DMS153 treated with DMSO at 0.1 percent for 48 hours (cell line): ENCODE results near the gene RPLP2.

Experiments
- DNase-seq: peaks from one replicate; lab custom pipeline; 2025; ENCODE audit not compliant: unreplicated experiment; lab: John Stamatoyannopoulos, UW

RPLP2 gene

DNA sequence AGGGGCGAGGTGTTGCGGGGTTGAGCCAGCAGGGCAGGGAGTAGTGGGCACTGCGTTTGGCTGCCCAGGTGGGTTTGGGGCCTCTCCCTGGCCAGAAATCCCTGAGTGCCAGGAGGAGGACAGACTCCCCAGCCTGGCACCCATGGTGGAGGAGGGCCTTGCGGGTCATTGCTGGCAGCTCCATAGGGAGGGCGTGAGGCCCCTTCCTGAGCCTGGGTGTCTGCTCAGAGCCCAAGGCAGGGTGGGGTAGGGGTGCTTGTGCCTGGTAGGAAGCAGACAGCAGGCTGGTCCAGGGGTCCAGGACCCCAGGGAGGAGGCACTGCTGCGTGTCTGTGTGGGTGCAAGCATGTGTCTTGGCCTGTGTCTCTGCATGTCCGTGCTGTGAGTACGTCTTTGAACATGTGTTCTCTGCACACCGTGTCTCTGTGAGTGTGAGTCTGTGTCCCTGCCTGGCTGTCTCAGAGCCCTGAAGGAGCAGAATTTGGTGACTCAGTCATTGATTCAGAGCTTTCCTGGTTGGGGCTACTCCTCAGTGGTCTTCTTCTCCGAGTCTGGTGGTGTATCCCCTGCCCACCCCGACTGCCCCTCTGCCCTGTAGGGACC, 36.8 kb downstream of the RPLP2 start:
- DNase-seq, result no peak

DNA sequence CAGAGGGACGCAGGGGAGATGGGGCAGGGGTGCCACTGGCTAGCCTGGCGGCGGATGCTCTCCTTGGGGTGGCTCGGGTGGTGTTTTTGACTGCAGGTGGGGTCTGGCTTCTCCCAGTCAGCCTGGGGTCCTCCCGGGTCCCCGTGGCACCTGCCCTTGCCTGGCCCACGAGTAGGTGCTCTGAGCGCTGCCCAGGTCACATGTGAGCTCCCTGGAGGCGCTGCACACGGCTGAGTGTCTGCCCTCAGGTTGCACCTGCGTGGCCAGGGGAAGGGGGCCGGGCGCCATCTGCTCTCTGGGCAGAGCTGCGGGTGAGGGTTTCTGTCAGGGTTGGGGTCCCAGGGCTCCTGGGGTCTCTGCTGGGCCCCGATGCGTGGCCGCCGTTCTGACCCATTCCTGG, 38.1 kb downstream of the RPLP2 start:
- DNase-seq, result no peak

DNA sequence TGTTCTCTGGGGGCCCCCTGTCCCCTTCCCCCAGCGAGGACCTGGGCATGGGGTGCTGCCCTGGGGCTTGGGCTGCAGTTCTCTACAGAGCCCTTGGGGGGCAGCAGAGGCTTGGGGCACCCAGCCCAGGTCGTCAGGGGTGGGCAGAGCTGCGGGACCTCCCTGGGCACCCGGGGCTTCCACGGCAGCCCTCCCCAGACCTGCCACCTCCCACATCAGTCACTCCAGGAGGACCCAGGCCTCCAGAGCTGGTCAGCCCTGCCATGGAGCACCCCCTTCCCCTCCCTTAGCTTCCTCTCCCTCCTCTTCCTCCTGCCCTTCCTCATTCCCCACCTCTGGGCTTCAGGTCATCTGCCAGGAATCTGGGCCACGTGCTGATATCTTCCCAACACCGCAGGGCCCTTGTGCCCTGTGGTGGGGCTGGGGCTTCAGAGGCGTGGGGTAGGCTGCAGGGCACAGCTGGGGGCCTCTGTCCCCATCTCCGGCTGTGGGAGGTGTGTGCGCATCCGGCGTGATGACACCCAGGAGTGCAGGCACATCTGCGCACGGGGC, 38.7 kb downstream of the RPLP2 start:
- DNase-seq, result no peak

DNA sequence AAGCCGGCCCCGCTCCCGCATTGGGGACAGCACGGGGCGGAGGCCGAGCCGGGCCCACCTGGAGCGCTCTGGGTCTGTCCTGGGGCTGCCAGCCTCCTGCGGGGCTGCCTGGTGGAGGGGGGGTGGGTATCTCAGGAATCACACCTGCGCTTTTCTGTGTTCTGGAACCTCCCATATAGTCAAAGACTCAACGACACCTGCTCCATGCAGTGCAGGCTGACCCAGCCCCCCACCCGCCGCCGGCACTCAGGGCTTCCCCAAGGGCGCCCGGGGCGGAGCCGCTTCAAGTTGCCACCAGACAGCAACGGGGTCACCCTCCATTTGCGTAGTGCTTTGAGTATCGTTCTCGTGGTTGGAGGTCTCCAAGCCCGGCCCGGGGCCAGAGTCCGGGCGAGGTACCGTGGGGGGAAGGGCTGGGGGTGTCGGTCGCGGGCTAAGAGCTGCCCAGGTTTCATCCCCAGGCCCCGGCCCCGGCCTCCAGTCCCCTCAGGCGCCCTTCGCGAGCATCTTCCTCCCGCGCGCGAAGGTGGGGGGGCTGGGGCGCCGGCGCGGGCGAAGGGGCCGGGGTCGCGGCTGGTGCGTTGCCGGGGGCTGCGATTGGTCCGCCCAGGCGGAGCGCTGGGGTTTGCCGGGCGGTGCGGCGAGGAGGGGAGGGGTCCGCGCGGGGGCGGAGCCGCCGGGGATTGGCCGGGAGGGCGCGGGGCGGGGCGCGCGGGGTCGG, 39.5 kb downstream of the RPLP2 start:
- DNase-seq, result no peak

DNA sequence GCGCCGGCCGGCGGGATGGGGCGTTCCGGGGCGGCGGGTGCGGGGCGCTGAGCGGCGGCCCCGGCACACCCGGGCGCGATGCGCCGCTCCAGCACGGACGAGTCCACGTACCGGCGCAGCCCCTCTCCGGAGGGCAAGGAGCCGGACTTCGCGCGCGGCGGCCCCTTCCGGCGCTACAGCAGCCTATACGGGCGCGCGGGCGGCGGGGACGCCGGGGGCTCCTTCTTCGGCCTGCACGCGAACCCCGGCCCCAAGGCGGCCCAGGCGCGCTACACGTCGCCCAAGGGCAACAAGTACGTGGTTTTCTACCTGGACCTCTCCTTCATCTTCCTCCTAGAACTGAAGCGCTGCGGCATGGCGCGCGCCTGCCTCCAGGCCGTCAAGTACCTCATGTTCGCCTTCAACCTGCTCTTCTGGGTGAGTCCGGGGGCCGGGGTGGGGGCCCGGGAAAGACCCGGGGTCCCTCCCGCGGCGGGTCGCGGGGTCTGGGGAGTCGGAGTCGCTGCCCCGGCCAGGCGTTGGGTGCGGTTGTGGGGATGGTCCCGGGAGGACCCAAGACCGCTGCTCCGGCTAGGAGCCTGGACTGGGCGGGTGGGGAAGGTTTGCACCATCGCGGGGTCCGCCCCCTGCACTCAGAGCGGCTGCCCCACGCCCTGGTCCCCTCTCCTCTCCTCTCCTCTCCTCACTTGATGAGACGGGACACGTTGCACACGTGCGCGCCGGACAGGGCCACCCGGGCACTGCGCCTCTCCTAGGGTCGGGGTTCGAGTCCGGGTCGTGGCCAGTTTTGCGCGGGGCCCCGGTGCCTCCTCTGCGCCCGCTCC, 40.4 kb downstream of the RPLP2 start:
- no peak for DNase-seq

DNA sequence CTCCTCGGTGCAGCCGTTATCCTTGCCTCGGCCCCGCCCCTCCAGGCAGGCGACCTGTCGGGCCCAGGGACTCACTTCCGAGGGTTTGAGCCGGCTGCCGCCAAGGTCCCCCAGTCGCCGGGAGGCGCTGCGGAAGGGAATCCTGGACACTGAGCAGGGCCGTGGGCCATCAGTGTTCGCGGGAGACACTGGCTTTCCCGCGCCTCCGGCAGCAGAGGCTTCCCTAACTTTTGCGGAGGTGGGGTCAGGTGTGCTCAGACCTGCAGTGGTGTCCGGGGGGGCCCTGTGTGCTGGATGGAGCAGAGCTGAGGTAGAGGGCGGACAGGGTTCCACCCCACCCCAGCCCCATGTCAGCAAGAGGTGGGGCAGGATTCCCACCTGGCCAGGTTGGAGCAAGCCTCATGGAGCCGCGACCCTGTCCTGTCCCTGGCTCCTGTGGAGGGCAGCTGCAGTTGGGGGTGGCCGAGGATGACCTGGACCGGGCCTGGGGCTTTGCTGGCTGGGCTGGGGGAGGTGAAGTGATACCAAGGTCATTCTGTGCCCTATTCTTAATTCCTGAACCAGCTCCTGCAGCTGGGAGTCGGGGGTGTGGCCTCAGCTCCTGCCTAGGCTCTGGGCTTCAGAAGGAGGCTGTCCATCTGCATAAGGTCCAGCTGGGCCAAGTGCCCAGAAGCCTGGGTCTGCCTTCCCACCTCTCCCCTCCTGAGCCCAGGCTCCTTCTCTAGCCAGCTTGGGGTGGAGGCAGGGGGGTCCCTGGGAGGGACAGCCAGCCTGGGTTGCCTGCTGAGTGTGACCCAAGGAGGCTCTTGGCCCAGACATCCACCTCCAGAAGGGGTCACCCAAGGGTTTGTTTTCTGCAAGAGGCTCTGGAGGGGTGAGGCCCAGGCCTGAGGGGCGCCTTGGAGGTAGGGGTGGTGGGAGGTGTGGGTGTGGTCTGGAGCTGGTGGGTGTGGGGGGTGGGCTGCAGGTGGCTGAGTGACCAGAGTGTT, 41.3 kb downstream of the RPLP2 start:
- DNase-seq, result no peak

DNA sequence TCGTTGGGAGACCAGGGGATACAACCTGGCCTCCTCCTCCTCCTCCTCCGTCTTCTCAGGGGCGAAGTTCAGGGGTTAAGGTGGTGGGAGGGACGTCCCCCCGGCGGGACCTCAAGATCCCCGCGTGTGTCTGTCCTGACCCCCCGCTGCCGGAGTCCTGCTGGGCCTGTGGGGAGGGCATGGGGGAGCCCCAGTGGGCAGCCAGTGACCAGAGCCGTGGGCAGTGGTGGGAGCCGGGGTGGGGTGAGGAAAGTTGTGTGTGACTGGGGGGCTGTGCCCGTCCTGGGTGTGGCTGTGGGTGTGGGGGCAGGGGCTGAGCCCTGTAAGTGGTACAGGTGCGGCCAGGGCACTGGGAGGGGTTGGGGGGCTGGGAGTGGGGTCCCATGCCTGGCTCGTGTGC, 43.0 kb downstream of the RPLP2 start:
- no peak for DNase-seq

DNA sequence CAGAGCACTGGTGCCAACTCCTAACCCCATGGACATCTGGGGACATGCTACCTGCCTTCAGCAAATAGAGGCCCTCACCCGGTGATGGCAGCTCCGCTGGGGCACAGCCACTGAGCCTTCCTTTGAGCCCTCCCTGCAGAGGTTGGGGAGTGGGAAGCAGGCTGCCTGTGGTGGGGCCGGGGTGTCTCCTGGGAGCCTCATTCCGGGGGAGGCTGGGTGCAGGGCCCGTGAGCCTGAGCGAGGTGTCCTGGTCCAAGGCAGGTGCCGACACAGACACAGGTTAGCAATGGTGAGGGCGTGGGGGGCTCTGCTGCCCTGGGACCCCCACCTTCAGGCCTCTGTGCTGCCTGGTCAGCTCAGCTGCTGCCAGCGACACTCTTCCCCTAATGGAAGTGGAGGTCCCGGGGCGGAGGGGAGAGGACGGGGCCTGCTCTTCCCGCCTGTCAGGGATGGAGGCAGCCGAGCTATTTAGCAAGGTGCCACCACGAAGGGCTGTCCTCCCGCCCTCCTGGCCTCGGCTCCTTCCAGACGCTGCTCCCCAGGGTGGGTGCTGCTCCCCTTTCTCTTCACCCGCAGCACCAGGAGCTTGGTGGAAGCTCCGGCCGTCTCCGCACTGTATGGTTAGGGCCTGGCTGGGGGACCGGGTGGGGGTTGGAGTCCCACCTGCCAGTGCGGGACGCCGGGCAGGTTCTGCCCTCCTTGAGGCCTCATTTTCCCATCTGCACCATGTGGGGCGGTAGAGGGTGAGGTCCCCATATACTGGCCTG, 44.1 kb downstream of the RPLP2 start:
- DNase-seq, result no peak

DNA sequence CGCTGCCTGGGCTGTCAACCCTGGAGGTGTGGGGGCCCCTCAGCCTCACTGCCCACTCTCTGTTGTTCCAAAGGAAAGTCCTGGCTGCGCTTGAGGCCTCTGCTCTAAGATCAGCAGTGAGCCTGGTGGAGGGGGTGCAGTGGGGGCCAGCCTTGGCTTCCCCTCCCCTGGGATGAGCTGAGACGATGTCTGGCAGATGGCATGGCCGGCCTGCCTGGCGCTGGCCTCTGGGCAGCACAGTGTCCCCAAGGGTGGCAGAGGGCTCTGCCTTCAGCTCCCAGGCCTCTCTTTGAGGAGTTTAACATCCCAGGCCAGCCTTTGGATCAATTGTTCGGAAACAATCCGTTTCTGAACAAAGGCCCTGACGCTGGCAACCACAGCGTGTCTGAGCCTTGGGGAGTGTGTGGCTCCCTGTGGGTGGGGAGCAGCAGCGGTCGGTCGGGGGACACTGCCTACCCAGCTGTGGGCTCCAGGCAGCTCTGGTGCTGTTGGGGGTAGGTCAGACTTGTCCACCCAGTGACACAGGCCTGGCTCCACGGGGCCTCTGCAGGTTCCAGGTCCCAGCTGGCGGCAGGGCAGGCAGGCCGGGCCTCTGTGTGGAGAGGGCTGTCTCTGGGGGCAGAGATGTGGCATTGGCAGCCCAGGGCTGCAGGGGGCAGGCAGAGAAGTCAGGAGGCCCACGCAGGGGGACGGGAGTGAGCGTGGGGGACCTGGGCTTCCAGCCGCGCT, 45.0 kb downstream of the RPLP2 start:
- no peak for DNase-seq

DNA sequence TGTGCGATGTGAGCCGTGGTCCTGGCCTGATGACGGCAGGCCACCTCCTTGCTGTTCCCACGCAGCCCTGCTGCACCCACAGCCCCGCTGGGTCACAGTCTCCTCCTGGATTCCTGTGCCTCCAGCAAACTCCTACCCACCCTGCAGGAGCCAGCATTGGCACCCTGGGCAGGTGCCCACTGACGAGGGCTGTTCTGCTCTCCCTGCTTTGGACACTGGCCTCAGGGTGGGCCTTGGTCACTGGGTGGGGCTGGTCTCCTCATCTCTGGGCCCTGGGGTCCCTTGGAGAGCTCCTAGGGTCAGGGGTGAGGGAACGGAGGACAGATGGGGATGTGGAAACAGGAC, 45.5 kb downstream of the RPLP2 start:
- no peak for DNase-seq

DNA sequence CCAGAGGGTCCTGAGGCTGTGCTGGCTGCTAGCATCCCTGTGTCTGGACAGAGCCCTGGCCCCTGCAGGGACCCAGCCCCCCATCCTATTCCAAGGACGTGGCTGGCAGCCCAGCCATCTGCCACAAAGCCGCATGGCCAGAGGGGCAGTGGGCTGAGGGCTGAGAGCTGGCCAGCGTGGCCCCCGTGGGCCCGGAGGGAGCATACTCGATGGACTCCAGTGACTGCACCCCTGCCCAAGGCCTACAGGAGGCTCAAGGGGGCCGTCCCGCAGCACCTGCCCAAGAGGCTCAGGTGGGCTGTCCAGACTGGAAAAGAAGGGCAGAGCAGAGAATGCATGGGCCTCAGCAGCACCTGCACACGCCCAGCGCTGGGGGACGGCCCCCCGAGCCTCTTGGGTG, 46.0 kb downstream of the RPLP2 start:
- no peak for DNase-seq

DNA sequence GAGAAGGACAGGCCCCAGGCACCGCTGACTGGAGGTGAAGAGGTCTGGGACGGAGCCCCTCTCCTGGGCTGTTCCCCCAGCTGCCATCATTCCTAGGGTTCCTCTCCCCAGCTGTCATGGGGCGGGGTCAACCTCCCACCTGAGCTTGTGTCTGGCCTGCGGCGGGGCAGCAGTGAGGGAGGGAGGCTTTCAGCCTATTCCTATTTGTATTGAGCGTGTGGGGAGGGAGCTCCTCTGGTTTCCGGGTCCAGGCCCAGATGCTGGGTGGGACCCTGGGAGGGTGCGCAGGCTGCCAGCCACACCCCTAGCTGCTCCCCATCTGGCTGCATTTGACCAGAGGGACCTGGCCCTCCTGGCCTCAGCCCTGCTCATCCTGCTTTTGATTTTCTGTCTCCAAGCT, 46.6 kb downstream of the RPLP2 start:
- DNase-seq, result no peak

DNA sequence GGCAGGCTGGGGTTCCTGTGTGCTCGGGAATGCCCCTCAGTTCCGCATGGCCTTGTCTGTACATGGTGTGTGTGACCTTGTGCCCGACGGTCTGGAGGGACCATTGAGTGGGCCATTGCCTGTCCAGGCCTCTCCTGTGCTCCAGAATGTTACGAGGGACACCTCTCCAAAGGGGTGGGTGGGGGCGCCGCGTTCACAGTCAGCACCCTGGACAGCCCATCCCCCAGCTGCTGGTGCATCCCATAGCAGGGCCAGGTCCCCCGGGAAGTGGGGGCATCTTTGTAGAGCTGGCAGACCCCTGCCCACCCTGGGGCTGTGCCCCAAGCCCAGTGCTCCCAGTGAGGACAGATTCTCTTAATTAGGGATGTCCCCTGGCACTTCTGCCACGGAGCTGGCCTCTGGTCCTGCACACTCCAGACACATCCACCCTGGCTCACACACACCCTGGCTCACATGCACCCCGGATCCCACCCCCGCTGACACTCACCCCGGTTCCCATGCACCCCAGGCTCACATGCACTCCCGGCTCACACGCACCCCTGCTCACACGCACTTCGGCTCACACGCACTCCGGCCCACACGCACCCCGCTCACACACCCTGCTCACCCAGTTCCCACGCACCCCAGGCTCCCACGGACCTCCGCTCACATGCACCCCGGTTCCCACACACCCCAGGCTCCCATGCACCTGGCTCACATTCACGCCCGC, 48.4 kb downstream of the RPLP2 start:
- DNase-seq, result no peak

DNA sequence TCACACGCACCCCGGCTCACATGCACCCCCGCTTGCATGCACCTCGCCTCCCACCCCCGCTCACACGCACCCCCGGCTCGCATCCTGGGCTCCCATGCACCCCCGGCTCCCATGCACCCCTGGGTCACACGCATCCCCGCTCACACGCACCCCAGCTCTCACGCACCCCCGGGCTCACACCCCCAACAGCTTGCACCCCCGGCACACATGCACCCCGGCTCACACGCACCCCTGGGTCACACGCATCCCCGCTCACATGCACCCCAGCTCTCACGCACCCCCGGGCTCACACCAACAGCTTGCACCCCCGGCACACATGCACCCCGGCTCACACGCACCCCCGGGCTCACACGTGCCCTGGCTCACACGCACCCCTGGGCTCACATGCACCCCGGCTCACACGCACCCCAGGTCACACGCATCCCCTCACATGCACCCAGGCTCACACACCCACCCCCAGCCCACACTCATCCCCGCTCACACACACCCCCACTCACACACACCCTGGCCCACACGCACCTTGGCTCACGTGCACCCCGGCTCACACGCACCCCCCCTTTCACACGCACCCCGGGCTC, 49.1 kb downstream of the RPLP2 start:
- DNase-seq, result no peak

DNA sequence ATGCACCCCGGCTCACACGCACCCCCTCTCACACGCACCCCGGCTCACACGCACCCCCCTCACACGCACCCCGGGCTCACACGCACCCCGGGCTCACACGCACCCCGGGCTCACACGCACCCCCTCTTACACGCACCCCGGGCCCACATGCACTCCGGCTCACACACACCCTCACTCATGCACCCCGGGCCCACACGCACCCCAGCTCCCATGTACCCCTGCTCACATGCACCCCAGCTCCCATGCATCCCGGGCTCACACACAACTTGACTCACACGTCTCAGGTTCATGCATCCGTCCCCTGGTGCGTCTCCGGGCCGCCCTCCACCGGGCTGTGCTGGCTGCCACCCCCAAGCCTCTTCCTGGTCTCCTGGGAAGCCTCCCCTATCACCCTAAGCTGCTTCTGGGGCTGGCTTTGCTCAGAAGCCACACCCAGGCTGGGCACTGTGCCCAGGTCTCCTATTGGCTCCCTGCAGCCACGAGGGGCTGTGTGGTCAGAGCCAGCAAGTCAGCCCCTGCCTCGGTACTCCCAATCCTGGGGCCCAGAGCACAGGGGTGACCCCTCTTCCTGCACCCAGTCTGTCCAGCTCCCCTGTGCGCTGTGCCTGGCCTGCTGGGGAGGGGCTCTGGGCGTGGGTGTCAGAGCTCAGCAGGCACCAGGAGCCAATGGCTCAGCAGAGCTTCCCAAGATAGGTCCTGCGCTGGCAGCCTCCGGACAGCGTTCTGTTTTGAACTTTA, 49.8 kb downstream of the RPLP2 start:
- DNase-seq, result peak; percentile 40

DNA sequence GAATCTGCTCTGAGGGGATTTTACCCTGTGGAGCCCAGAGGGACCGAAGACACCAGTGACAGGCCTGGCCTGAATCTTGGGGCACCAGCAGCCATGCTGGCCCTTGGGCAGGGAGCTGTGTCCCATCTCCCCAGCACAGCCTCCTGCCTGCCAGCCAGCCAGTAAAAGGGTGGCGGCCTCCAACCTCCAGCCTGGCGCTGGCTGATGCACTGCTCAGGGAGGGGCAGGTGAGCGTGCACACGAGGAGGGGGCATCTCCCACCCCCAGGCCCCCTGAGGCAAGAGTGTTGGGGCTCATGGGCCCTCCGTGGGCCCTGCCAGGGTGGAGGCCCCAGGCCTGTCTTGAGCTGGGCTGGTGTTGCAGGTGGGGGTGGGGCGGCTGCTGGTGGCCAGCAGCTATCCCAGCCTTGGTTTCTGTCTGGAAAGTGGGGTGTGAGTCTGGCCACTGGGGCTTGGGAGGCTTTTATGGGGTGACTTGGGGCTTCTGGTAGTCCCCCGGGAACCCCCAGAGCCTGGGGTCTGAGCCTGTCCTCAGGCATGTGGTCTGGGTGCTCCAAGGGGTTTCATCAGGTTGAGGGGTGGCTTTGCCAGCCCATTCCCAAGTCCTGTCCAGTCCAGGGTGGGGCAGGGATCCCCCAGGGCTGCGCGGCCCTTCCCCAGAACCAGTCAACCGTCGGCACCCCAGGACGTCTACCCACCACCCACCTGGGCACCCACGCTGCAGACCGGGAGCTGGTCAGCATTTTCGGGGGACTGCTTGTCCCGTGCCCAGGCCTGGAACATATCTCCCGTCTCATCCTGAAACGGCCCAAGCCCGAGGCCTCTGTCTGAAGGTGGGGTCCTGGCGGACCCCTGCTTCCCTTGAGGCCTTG, 50.7 kb downstream of the RPLP2 start:
- no peak for DNase-seq

DNA sequence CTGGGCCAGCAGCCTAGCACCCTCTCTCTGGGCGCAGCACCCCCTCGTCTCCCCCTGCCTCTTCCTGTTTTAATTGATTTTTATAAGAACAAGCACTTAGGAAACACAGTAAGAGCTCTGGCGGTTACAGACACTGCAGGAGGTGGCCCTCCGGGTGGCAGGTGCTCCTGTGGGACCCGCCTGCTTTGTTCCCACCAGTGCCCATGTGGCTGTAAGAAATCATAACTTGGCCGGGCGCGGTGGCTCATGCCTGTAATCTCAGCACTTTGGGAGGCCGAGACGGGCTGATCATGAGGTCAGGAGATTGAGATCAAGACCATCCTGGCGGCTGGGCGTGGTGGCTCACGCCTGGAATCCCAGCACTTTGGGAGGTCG, 51.3 kb downstream of the RPLP2 start:
- DNase-seq, result no peak
